HG03460 (cell line): ENCODE data around the gene ACP6.
"Not testable (repeated sequence)": the region's sequence is repeated elsewhere in the genome, so short reads cannot be mapped to it uniquely, and the experiment has no call there.

Source experiments
- ATAC-seq: cut with Tn5 transposase; IDR thresholded peaks from one replicate; pipeline ENCODE4 v1.9.1; 2021; ENCODE audit not compliant: unreplicated experiment

The ACP6 gene

GRCh38 chr1:147624529-147624928, 45.8 kb downstream of the ACP6 start:
- ATAC-seq, result no peak

GRCh38 chr1:147624011-147624410, 46.3 kb downstream of the ACP6 start:
- no peak for ATAC-seq

DNA sequence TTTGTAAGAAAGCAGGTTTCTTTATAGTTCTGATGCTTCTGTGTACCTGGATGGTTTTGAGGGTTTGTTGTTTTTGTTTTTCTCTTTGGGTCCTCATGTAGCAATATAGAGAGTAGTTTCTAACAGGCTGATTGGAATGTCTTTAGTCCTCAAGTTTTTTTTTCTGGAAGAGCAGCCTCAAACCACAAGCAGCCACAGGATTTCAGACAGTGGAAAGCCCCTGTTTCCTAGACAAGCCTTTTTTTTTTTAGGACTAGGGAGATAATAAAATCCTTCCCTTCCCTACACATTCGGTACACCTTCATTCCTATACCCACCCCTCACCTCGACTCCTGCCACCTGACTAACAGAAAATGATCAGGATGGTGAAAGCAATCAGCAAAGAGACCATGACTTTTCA, 47.6 kb downstream of the ACP6 start:
- ATAC-seq, result no peak

DNA sequence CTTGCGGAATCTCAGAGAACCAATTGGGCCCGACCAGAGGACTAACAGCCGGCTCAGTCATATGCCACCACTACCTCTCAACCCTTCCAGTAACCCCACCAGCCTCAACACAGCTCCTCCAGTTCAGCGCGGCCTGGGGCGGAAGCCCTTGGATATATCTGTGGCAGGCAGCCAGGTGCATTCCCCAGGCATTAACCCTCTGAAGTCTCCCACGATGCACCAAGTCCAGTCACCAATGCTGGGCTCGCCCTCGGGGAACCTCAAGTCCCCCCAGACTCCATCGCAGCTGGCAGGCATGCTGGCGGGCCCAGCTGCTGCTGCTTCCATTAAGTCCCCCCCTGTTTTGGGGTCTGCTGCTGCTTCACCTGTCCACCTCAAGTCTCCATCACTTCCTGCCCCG, 49.8 kb downstream of the ACP6 start:
- no peak for ATAC-seq

DNA sequence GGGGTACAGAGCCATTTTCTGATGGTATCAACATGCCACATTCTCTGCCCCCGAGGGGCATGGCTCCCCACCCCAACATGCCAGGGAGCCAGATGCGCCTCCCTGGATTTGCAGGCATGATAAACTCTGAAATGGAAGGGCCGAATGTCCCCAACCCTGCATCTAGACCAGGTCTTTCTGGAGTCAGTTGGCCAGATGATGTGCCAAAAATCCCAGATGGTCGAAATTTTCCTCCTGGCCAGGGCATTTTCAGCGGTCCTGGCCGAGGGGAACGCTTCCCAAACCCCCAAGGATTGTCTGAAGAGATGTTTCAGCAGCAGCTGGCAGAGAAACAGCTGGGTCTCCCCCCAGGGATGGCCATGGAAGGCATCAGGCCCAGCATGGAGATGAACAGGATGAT, 50.6 kb downstream of the ACP6 start:
- no peak for ATAC-seq

DNA sequence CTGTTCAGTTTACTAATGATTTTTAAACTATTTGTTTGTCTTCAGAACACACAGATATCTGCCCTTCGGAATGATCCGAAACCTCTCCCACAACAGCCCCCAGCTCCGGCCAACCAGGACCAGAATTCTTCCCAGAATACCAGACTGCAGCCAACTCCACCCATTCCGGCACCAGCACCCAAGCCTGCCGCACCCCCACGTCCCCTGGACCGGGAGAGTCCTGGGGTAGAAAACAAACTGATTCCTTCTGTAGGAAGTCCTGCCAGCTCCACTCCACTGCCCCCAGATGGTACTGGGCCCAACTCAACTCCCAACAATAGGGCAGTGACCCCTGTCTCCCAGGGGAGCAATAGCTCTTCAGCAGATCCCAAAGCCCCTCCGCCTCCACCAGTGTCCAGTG, 51.6 kb downstream of the ACP6 start:
- ATAC-seq, result no peak

GRCh38 chr1:147618077-147618569, 52.2 kb downstream of the ACP6 start:
- no peak for ATAC-seq

- not testable (repeated sequence) for ATAC-seq
These were observed 55.4 kb downstream of the ACP6 start for GRCh38 chr1:147614966-147615365.

DNA sequence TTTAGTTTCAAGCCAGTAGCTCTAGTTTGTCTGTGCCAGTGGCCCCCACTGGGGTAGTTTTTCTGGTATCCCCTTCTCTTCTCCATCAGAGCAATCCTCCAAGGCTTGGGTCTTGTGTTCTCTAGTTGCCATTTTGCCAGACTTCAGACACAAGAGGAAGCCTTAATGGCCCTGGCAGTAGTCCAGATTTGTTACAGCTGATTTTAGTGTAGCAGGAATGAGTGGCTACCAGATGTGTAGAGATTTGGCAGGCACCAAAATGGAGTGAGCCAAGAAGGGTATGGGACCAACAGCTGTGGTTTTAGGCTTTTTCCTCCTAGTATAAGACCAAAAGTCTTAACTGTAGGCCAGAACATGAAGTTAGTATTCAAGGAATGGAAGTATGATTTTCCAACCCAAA, 56.8 kb downstream of the ACP6 start:
- ATAC-seq, result no peak

DNA sequence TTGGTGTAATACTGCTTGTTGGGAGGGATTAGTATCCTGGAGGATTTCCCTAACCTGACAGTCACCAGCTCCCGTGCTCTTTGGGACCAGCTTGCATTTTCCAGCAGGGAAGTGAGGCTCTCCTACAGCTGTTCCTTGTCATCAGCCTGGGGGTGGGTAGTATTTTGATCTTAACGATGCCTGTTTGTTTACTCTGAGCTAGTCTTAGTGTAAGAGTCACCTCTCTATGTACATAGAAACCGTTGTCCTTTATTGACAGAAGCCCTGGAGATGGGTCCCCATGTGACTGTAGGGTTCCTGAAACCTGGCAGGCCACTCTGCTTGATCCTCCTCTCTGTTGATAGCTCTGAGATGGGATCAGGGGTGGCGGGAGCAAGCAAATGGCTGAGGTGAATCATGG, 58.0 kb downstream of the ACP6 start:
- ATAC-seq, result no peak

GRCh38 chr1:147611586-147611985, 58.7 kb downstream of the ACP6 start:
- ATAC-seq, result no peak

DNA sequence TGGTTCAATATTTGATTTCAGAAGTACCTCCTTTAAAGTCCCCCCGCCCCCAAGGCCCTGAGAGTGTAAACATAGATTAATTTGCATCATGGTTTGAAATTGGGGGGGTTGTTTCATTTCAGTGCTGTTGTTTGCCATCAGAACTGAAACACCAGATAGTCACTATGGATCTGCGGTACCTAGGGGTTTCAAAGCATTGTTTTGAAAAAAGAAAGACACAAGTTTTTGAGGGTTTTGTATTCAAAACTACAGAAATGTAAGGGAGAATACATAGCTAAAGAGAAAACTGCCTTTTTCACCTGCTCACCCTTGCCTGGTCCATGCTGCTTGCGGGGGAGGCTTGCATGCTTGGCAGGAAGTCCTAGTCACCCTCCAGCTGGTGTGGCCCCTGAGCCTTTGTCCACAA, 59.3 kb downstream of the ACP6 start:
- ATAC-seq, result no peak

DNA sequence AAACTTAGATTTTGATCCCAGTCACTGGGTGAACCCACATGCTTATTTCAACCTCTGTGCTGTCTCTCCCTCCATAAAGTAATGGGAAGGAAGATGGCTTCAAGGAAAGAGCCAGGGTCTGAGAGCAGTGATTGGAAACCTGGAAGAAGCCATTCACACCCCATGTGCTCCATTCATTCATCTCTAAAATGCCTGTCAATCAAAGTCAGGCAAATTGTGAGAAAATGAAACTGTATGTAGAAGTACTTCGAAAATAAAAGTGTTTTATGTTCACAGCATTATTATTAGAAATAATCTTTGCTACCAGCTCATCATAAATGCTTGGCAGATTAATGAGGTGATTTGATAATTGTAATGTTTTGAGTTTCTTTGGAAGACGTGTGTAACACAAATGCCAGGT, 61.0 kb downstream of the ACP6 start:
- ATAC-seq, result no peak

- no peak for ATAC-seq
These were observed 61.7 kb downstream of the ACP6 start for GRCh38 chr1:147608596-147608995.

GRCh38 chr1:147605591-147605990, 64.7 kb downstream of the ACP6 start:
- no peak for ATAC-seq

DNA sequence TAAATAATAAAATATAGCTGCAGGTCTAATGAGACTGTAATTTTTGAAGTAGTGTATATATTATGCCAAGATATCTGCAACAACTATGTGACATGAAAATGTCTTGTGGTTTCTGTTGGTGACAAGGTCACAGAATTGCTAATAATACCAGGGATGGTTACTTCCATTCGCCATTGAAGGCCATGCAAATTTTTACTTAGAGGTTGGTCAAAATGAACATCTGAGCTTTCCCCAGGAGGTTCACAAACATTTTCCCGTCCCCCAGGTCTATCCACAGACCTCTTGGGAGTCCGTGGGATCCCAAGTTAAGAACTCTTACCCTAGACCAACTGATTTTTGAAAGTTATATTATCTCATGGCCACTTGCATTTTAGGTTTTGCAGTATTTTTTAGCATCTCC, 66.3 kb downstream of the ACP6 start:
- ATAC-seq, result no peak

DNA sequence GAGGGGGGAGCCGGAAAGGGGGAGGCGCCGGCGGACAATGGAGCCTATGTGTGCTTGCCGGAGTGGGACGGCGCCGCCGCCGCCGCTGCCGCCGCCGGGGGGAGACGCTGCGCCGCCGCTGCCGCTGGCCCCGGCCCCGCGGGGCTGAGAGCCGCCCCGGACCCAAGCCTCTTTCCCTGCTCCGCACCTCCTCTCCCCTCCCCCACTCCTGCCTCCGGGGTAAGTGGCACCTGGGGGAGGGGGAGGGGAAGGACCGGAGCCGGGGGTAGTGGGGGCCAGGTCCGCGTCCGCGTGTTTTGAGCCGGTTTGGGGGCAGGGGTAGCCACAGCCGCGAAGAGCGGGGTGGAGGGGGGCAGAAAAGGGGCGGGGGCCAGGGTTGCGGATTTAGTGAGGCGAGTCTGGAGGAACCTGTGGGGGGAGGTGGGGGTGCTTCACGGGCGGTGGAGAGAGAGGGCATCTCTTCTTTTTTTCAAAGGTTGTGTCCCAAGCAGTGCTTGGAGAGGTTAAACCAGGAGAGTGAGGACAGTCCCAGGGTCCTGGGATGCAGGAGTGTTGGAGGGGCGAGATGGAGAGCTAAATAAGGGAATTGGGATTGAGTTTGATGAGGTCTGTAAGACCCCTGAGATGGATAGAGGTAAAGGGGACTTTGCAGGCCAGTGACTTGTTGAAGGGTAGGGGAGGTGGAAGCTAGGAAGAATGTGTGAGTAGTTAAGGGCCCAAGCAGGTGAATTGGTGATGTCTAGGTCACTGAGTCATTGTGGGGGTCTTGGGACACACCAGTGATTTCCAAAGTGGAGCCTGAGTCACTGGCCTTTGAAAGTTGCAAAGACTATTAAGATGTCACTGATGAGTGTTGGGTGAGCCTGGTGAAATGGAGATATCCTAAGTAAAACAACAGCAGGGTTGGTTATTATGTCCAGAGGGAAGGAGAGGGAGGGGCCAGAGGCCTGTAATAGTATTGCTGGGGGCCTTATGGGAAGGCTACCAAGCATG, 69.9 kb downstream of the ACP6 start:
- no peak for ATAC-seq

- ATAC-seq, result peak; percentile 72
These were observed 70.8 kb downstream of the ACP6 start for GRCh38 chr1:147599362-147600118.

- ATAC-seq, result peak; percentile 14
These were observed 71.5 kb downstream of the ACP6 start for GRCh38 chr1:147598621-147599361.

DNA sequence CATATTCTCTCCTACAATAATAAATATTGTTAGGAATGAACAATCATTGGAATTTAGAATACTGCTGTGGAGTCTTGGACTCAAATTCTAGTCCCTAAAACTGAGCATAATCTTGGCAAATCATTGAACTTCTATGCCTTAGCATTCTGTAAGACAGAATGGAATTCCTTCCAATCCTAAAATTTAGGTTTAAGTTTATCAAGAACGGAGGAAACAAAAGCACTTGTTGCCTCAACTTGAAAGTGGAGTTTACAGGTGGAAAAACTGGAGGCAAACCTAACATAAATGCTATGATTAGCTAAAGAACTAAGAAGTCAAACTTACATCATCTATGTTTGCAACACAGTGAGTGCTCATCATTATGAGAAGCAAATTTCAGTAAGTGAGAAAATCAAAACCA, 73.3 kb downstream of the ACP6 start:
- no peak for ATAC-seq
